GM12872 (cell line): Measurements from ENCODE around the gene TRAPPC2L.
A peak's percentile ranks its signal among the peaks of the same experiment; 100 is the strongest.

Source experiments
- CTCF ChIP-seq: IDR thresholded peaks from 3 replicates; pipeline ENCODE4 v1.5.1; 2011; ENCODE audit warnings: low read depth, mild to moderate bottlenecking, low read length, moderate library complexity; ENCODE audit not compliant: insufficient read depth

TRAPPC2L gene

GRCh38 chr16:88857728-88858339, 907 bp downstream of the TRAPPC2L start:
- TF ChIP-seq CTCF = peak; percentile 87

GRCh38 chr16:88859381-88860091, 2.6 kb downstream of the TRAPPC2L start:
- no peak for TF ChIP-seq CTCF

GRCh38 chr16:88861359-88861758, 4.4 kb downstream of the TRAPPC2L start:
- TF ChIP-seq CTCF = no peak

- TF ChIP-seq CTCF = no peak
These were observed 6.0 kb downstream of the TRAPPC2L start for GRCh38 chr16:88862968-88863367.

GRCh38 chr16:88863426-88863825, 6.5 kb downstream of the TRAPPC2L start:
- TF ChIP-seq CTCF = no peak

GRCh38 chr16:88864099-88864498, 7.2 kb downstream of the TRAPPC2L start:
- TF ChIP-seq CTCF = no peak

GRCh38 chr16:88864521-88864920, 7.6 kb downstream of the TRAPPC2L start:
- no peak for TF ChIP-seq CTCF
